HG03342 (cell line): ENCODE measurements around the gene FAM221B.

Source experiments
- ATAC-seq: cut with Tn5 transposase; IDR thresholded peaks from one replicate; pipeline ENCODE4 v1.9.1; 2021; ENCODE audit warnings: mild to moderate bottlenecking, moderate library complexity; ENCODE audit not compliant: unreplicated experiment

Gene FAM221B

GRCh38 chr9:35792024-35792813 lies 36.3 kb downstream of the FAM221B start:
- ATAC-seq, result no peak

DNA sequence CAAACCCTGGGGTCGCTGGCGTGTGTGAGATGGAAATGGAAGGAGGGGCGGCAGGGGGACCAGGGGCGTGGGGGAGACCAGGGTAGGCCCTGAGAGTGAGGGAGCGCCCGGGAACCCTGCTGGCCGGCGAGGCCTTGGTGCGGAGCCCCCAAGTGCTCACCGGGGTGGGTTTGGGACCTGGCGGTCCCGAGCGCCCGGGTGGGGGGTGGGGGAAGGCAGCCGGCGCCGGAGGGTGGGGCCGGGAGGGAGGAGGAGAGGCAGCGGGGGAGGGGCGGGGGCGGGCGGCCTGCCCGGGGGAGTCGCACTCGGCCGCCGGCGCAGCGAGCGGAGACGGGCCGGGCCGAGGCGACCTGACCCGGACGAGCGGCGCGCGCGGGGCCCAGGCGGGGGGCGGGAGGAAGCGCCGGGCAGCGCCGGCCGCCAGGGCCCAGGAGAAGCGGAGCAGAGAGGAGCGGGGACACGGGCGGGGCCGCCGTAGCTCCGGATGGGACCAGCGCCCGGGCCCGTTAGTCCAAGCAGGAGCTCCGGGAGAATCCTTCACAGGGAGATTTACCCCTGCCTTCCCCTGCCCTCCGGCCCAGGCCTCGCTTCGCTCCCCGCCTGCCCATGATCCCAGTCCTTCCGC lies 37.1 kb downstream of the FAM221B start, which contains the start of gene NPR2:
NPR2 (plus strand) TSS at position 295 of the 625 bp plus-strand sequence. CDS start 818 bp downstream, outside the sequence.
- ATAC-seq, result no peak

DNA sequence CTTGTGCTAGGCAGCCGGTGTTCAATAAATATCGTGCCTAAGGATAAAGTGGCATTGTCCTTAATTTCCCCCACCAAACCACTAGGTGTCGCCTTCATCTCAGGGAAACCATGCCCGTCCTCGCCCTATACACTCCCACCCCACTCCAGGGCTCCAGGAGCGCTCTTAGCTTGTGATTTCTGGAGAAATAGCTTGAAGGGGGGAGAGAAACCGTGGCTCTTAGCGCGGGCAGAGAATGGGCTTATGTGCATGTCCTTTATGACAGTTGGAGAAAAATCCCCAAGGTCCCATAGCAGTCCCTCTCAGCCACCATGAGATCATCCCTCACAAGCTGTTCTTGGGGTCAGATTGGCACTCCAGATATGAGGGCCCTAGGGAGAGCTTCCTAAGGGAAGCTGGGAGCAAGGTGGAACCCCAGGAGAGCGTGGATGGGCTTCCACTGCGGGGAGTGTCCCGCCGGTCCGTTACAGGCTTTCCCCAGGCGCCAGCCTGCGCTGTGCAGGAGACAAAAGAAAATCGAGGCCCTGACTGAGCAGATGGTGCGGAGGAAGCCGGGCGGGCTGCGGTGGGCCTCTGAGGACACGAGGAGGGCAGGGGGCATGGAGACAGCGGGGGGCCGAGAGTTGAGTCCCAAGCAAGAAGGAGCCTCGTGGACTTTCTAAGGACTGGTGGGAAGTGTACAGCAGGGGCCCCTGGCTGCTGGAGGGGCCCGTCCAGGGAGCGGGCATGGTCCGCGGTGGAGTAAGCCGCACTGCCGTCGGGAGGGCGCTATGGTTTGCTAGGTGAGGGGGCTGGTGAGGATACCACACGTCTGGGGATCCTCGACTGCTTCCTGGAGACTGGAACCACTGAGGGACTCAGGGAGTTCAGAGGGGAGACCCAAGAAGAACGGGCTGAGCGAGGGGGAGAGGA lies 37.9 kb downstream of the FAM221B start:
- ATAC-seq, result no peak

GRCh38 chr9:35790025-35790384 lies 38.5 kb downstream of the FAM221B start:
- ATAC-seq, result no peak

- no peak for ATAC-seq
Observed at GRCh38 chr9:35789541-35789940, 39.0 kb downstream of the FAM221B start.

GRCh38 chr9:35783418-35783817 lies 45.1 kb downstream of the FAM221B start:
- ATAC-seq, result no peak

DNA sequence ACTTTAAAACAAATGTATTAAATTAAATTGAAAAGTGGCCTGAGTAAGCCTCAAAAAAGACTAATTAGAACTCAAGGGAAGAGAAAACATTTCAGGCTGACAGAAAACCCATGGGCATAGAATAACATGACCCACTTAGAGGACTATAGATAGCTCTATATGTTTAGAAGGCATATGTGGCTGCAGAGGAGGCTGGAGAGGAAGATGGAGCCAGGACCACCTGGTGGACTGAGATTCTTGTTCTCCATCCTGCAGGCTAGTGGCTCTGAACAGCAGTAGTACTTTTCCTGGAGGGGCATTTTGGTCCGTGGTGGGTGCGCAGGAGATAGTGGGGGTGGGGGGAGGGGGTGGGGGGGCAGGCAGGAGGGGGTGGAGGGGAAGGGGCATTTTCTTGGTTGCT lies 47.5 kb downstream of the FAM221B start:
- no peak for ATAC-seq

DNA sequence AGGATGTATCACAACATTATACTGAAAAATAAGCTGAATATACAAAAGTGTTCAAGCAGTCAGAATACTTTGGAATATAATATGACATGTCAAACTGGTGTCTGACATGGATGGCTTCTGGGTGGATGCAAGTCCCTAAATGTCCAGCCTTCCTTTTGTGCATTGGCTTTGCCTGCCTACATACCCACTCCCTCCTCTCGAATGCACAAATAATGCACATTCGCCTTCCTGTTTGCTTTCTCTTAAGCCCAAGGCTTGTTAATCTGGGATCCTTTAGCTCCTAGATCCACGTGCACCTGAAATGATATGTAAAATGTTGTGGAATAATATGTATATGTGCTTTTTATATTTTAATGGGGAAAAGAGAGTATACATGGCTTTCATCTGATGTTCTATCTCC lies 50.0 kb downstream of the FAM221B start:
- ATAC-seq, result no peak

- no peak for ATAC-seq
Observed at GRCh38 chr9:35776018-35776417, 52.5 kb downstream of the FAM221B start.

- ATAC-seq, result no peak
Observed at GRCh38 chr9:35774907-35775635, 53.5 kb downstream of the FAM221B start.

- no peak for ATAC-seq
Observed at GRCh38 chr9:35771943-35772342, 56.6 kb downstream of the FAM221B start.

DNA sequence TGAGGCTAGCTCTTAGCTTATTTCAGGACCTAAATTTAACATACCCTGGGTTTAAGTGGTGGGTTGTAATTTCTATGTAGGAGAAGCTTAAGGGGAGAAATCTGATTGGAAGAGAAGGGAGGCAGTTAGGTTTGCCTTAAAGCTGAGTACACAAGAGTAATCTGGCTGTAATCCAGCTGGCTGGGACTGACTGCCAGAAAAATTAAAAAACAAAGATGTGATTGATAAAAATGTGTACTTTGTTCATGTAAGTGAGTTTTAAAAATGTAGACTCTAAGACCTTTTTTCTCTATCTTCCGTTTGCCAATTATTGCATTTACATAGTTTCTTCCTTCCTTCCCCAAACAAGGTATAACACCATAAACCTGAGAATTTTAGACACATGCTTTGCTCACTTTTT lies 57.0 kb downstream of the FAM221B start:
- ATAC-seq, result no peak

DNA sequence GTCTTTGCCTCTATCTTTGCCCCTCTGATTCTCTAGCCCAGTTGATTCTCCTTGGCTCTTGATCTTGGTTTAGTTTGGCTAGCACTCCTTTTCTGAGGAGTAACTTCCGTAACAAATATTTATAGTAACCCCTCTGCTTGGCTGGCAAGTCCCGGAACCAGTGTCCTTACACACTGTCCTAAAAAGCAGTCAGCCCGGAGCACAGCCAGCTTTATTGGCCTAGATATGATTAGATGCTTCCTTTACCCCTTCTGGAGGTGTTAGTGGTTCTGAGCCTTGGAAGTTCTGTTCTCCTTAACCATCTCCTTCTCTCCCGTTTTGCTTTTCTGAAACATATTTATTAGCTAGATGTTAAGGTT lies 57.5 kb downstream of the FAM221B start:
- ATAC-seq, result no peak

DNA sequence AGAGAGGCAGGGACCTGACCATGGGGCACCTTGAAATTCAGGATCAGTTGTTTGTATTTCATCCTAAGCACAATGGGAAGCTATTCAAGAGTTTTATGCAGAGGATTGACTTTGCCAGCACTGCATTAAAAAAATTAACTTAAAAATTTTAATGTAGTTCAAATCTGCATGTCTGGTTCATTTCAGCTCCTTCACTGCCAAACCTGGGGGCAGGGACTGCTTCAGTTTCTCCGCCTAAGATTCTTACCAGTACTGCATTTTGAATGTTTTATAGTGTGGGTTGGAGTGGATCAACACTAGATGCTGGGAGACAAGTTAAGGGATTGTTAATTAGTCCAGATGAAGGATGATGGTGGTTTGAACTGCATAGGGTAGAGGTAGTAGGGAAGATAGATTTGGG lies 58.8 kb downstream of the FAM221B start:
- no peak for ATAC-seq

DNA sequence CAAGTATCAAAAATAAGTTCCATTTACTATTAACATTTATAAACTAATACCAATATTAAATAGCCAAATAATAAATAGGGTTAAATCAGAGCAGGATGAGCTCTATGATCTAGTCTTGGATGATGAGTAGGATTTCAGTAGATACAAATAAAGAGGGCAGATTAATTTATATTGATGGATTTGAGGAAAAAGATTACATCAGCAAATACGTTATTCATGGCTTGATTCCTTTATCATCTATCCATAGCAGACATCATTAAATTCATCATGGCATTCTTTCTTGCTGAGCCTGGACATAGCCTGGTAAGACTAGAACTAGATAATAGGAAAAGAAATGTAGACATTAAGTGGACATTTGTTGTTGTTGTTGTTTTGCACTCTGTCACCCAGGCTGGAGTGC lies 61.1 kb downstream of the FAM221B start:
- ATAC-seq, result no peak

- ATAC-seq, result no peak
Observed at GRCh38 chr9:35766997-35767396, 61.5 kb downstream of the FAM221B start.
